NCI-H446 treated with DMSO at 0.1 percent for 48 hours (cell line): Measurements from ENCODE around the gene EFNA1.
"Not testable (repeated sequence)": the region's sequence is repeated elsewhere in the genome, so short reads cannot be mapped to it uniquely, and the experiment has no call there.

Experiments
- DNase-seq: peaks from one replicate; lab custom pipeline; 2025; lab: John Stamatoyannopoulos, UW

The EFNA1 gene

GRCh38 chr1:155145491-155145890 is 17.8 kb downstream of the EFNA1 start:
- DNase-seq = no peak

- DNase-seq = not testable (repeated sequence)
Measured at GRCh38 chr1:155155996-155156643, 28.4 kb downstream of the EFNA1 start.

- no peak for DNase-seq
Measured at GRCh38 chr1:155158991-155159390, 31.3 kb downstream of the EFNA1 start.

GRCh38 chr1:155160128-155160527 is 32.5 kb downstream of the EFNA1 start:
- no peak for DNase-seq

GRCh38 chr1:155162631-155163030 is 35.0 kb downstream of the EFNA1 start:
- not testable (repeated sequence) for DNase-seq

- not testable (repeated sequence) for DNase-seq
Measured at GRCh38 chr1:155163785-155164184, 36.1 kb downstream of the EFNA1 start.

GRCh38 chr1:155164625-155165024 is 36.9 kb downstream of the EFNA1 start:
- DNase-seq = not testable (repeated sequence)

GRCh38 chr1:155166051-155166470 is 38.4 kb downstream of the EFNA1 start:
- no peak for DNase-seq

GRCh38 chr1:155166471-155167165 is 38.9 kb downstream of the EFNA1 start:
- no peak for DNase-seq

GRCh38 chr1:155167166-155168104 is 39.8 kb downstream of the EFNA1 start:
- peak; percentile 54 for DNase-seq

GRCh38 chr1:155168105-155168445 is 40.4 kb downstream of the EFNA1 start:
- DNase-seq = not testable (repeated sequence)

GRCh38 chr1:155168456-155169210 is 41.0 kb downstream of the EFNA1 start:
- no peak for DNase-seq

GRCh38 chr1:155169541-155169940 is 41.9 kb downstream of the EFNA1 start:
- no peak for DNase-seq

GRCh38 chr1:155170101-155170785 is 42.6 kb downstream of the EFNA1 start:
- no peak for DNase-seq

GRCh38 chr1:155170806-155171205 is 43.1 kb downstream of the EFNA1 start:
- no peak for DNase-seq

GRCh38 chr1:155171836-155172731 is 44.4 kb downstream of the EFNA1 start:
- DNase-seq = no peak

GRCh38 chr1:155172732-155173477 is 45.2 kb downstream of the EFNA1 start, which contains the start of gene KRTCAP2:
Gene KRTCAP2 (minus strand): TSS chr1:155173304. CDS start chr1:155173224, 80 bp downstream.
- DNase-seq = peak; percentile 93

- DNase-seq = peak; percentile 59
Measured at GRCh38 chr1:155173478-155174323, 46.0 kb downstream of the EFNA1 start, which contains the start of gene TRIM46. Gene TRIM46 (plus strand): TSS chr1:155173849. CDS start chr1:155173967, 118 bp downstream.
